B cell (primary cell): ENCODE measurements around the gene DNAH8. TPM values are rescaled to one million over a fixed set of nuclear protein-coding genes. Genes with fewer than 3 reads are reported as not detected.
"Not testable (repeated sequence)": the region's sequence is repeated elsewhere in the genome, so short reads cannot be mapped to it uniquely, and the experiment has no call there.

Experiments
- ATAC-seq: fragments of 200-7000 bp; cut with Tn5 transposase; one replicate; pipeline ENCODE4 v1.10.0; 2021; ENCODE audit warnings: low read depth, mild to moderate bottlenecking, moderate number of reproducible peaks, moderate library complexity
- CTCF ChIA-PET: fragments of 350-600 bp; sonication (Branson Sonifier 250); formaldehyde crosslinking; loops from one replicate; lab custom pipeline; 2021; ENCODE audit warnings: antibody characterized with exemption, inconsistent platforms; lab: Charles Lee
- POLR2A ChIA-PET: fragments of 350-600 bp; sonication (Branson Sonifier 250); formaldehyde crosslinking; loops from one replicate; lab custom pipeline; 2021; ENCODE audit warnings: antibody characterized with exemption; lab: Charles Lee
- DNase-seq: peaks from one replicate; pipeline ENCODE4 v3.0.0; 2013
- H2AFZ ChIP-seq: 2 replicates; pipeline ENCODE4 v1.6.1; 2012; ENCODE audit warnings: mild to moderate bottlenecking, low read depth, low read length; ENCODE audit not compliant: insufficient read depth, poor library complexity, severe bottlenecking
- H3K27ac ChIP-seq, 2 donors: 1 replicate in 1 of 2; 2 replicates in 1 of 2; pipeline ENCODE4 v1.5.1; 2012 to 2013; ENCODE audit warnings: low read length in 2 of 2, mild to moderate bottlenecking in 2 of 2, moderate library complexity in 1 of 2
- H3K27me3 ChIP-seq, 4 experiments: fragments of 200-600 bp in 1 of 4; sonication (generic) in 1 of 4; replicated peaks in 1 of 4; 1 replicate in 2 of 4; 2 replicates in 2 of 4; pipeline versions ENCODE4 v1.6.1 to v1.7.0; 2013 to 2016; ENCODE audit warnings: low read length in 3 of 4, mild to moderate bottlenecking in 2 of 4, mixed read lengths in 1 of 4, moderate library complexity in 1 of 4; ENCODE audit not compliant: insufficient read depth in 4 of 4, control insufficient read depth in 3 of 4; ENCODE audit errors: control extremely low read depth in 1 of 4
- H3K36me3 ChIP-seq, 2 experiments: replicated peaks in 1 of 2; 1 replicate in 1 of 2; 2 replicates in 1 of 2; pipeline versions ENCODE4 v1.6.1 to v1.7.1; 2013; ENCODE audit warnings: low read length in 1 of 2; ENCODE audit not compliant: insufficient read depth in 2 of 2, control insufficient read depth in 1 of 2; ENCODE audit errors: control extremely low read depth in 1 of 2, extremely low read depth in 1 of 2
- H3K4me1 ChIP-seq, 2 donors: fragments of 200-600 bp in 1 of 2; sonication (generic) in 1 of 2; 1 replicate in 1 of 2; 2 replicates in 1 of 2; pipeline versions ENCODE4 v1.5.1 to v1.6.1; 2013 to 2017; ENCODE audit warnings: low read length in 2 of 2; ENCODE audit not compliant: control insufficient read depth in 2 of 2, insufficient read depth in 2 of 2
- H3K4me2 ChIP-seq: replicated peaks from 2 replicates; pipeline ENCODE3; 2012; ENCODE audit warnings: mild to moderate bottlenecking, low read depth, low read length; ENCODE audit not compliant: poor library complexity, severe bottlenecking
- H3K4me3 ChIP-seq, 5 experiments: fragments of 200-600 bp in 1 of 5; sonication (generic) in 1 of 5; 1 replicate in 3 of 5; 2 replicates in 2 of 5; pipeline versions ENCODE4 v1.5.1 to v1.7.0; 2011 to 2016; ENCODE audit warnings: low read length in 4 of 5, mild to moderate bottlenecking in 4 of 5, low read depth in 2 of 5, control low read depth in 1 of 5, moderate library complexity in 1 of 5; ENCODE audit not compliant: insufficient read depth in 1 of 5; ENCODE audit errors: control extremely low read depth in 1 of 5, extremely low read depth in 1 of 5
- H3K79me2 ChIP-seq: fragments of 200-600 bp; sonication (generic); one replicate; pipeline ENCODE4 v1.6.0; 2016; ENCODE audit warnings: low read length; ENCODE audit not compliant: control insufficient read depth, insufficient read depth
- H3K9ac ChIP-seq: fragments of 200-600 bp; sonication (generic); 2 replicates; pipeline ENCODE4 v1.6.1; 2017; ENCODE audit warnings: mild to moderate bottlenecking, low read length, moderate library complexity
- H3K9me3 ChIP-seq, 3 donors: one replicate each; pipeline versions ENCODE4 v1.6.1 to v1.7.1; 2013; ENCODE audit warnings: low read length in 2 of 3; ENCODE audit not compliant: control insufficient read depth in 2 of 3, insufficient read depth in 1 of 3; ENCODE audit errors: control extremely low read depth in 1 of 3
- H4K20me1 ChIP-seq: 2 replicates; pipeline ENCODE4 v1.6.0; 2012; ENCODE audit warnings: mild to moderate bottlenecking, low read length; ENCODE audit not compliant: insufficient read depth, control insufficient read depth, poor library complexity, severe bottlenecking
- H3K27ac Mint-ChIP-seq: one replicate; pipeline ENCODE4 v1.8.0; 2021; ENCODE audit warnings: mixed read lengths
- H3K27me3 Mint-ChIP-seq: one replicate; pipeline ENCODE4 v1.8.0; 2021; ENCODE audit warnings: mixed read lengths
- H3K4me1 Mint-ChIP-seq: one replicate; pipeline ENCODE4 v1.8.0; 2021; ENCODE audit warnings: mixed read lengths
- H3K4me3 Mint-ChIP-seq: one replicate; pipeline ENCODE4 v1.8.0; 2021; ENCODE audit warnings: mixed read lengths
- H3K9me3 Mint-ChIP-seq: one replicate; pipeline ENCODE4 v1.8.0; 2022; ENCODE audit warnings: mixed read lengths; ENCODE audit not compliant: insufficient read depth
- CTCF ChIP-seq: fragments of 200-600 bp; IDR thresholded peaks from one replicate; pipeline ENCODE4 v1.8.0; 2022; ENCODE audit warnings: antibody characterized with exemption, mild to moderate bottlenecking
- EZH2 ChIP-seq: IDR thresholded peaks from 2 replicates; pipeline ENCODE4 v1.6.1; 2012; ENCODE audit warnings: borderline replicate concordance, low read depth, mild to moderate bottlenecking, moderate library complexity, low read length; ENCODE audit not compliant: insufficient read depth, poor library complexity, severe bottlenecking
- WGBS: methylation state at CpG from one replicate; pipeline ENCODE4 v1.1.5; 2013; ENCODE audit warnings: missing lambda C conversion rate; ENCODE audit not compliant: insufficient coverage; 5-methylcytosine and 5-hydroxymethylcytosine counted together
- intact Hi-C: fragments of 100-400 bp; cut with micrococcal nuclease; formaldehyde crosslinking; loops from one replicate; pipeline ENCODE4 v1.10.0; 2022
- polyA plus RNA-seq: library from polyadenylated mRNA; depleted of rRNA; stranded (reverse); fragments of >200 nt; gene quantifications from 2 replicates; pipeline ENCODE4 v1.2.3, GENCODE V29; 2012
- total RNA-seq, 2 donors: library from RNA; stranded (reverse); fragments of 120-200 nt in 1 of 2; gene quantifications; 1 replicate in 1 of 2; 2 replicates in 1 of 2; pipeline versions ENCODE4 v1.2.3 to v1.2.4, GENCODE V29; 2013 to 2022

The DNAH8 gene
- total and polyA plus RNA-seq, 2 donors (not counting 1 experiment from before 2014, with no cell fraction given), result 0.69 to 1.1 TPM

- Histone ChIP-seq H3K27me3 (no peaks in the 10 kb centered on the region), H2AFZ (no peak overlapping the region), H3K27ac (no peak overlapping the region), H3K4me3 (no peak overlapping the region), H3K4me2 (no peak overlapping the region), H3K4me1 (no peaks in the 10 kb centered on the region), H4K20me1 (no peaks in the 10 kb centered on the region), H3K79me2 (peaks cover 6% of the 10 kb centered on the region), H3K9me3 (peaks cover 1 to 16% (median 8%) of the 10 kb centered on the region in 3 donors), H3K36me3 (peaks cover 0 to 3% of the 10 kb centered on the region in 2 experiments), H3K9ac (no peak overlapping the region)
- no peak for ATAC-seq
- Mint-ChIP-seq H3K27ac (peak overlapping the region; percentile 11), H3K4me1 (peaks cover 35% of the 10 kb centered on the region), H3K27me3 (no peaks in the 10 kb centered on the region), H3K9me3 (peaks cover 13% of the 10 kb centered on the region), H3K4me3 (no peak overlapping the region)
- CTCF ChIA-PET, result no interaction called here
- DNase-seq, result no peak
- TF ChIP-seq CTCF (no peak), EZH2 (no peak)
- POLR2A ChIA-PET, result no interaction called here
- intact Hi-C loops, result no loop called here
These were observed 18.8 kb upstream of the DNAH8 start for GRCh38 chr6:38696345-38696744.

GRCh38 chr6:38697846-38698245 is 17.3 kb upstream of the DNAH8 start:
- Histone ChIP-seq H2AFZ (no peak overlapping the region), H3K27ac (no peak overlapping the region), H3K4me3 (no peak overlapping the region), H3K9ac (no peak overlapping the region), H3K9me3 (peaks cover 1 to 16% (median 8%) of the 10 kb centered on the region in 3 donors), H3K79me2 (peaks cover 6% of the 10 kb centered on the region), H3K4me1 (peaks cover 0 to 5% of the 10 kb centered on the region in 2 donors), H3K27me3 (no peaks in the 10 kb centered on the region), H3K4me2 (no peak overlapping the region), H4K20me1 (no peaks in the 10 kb centered on the region), H3K36me3 (peaks cover 0 to 3% of the 10 kb centered on the region in 2 experiments)
- CTCF ChIA-PET, result no interaction called here
- no peaks in the 10 kb centered on the region for H3K27me3 Mint-ChIP-seq
- ATAC-seq, result no peak
- TF ChIP-seq CTCF, result no peak
- TF ChIP-seq EZH2, result no peak
- intact Hi-C loops, result no loop called here
- H3K27ac Mint-ChIP-seq, result no peak overlapping the region
- peaks cover 33% of the 10 kb centered on the region for H3K4me1 Mint-ChIP-seq
- no CpG with 5 or more reads among the region's 3 CpGs for WGBS
- no peak overlapping the region for H3K4me3 Mint-ChIP-seq
- DNase-seq, result no peak
- POLR2A ChIA-PET, result interaction anchor here (0.6 kb wide), 1 partner anchor 718 kb away, joined by 3 read pairs; no protein-coding TSS in a partner anchor
- peaks cover 13% of the 10 kb centered on the region for H3K9me3 Mint-ChIP-seq

- H3K79me2 ChIP-seq, ATAC-seq, H3K4me3 ChIP-seq, H3K4me2 ChIP-seq, H3K4me3 Mint-ChIP-seq, H3K27ac ChIP-seq, H3K4me1 ChIP-seq, H3K9ac ChIP-seq, DNase-seq, POLR2A ChIA-PET, H3K27me3 ChIP-seq, H2AFZ ChIP-seq, H3K27ac Mint-ChIP-seq, H4K20me1 ChIP-seq, H3K27me3 Mint-ChIP-seq, H3K36me3 ChIP-seq, CTCF ChIA-PET: not testable (repeated sequence)
- no CpG with 5 or more reads among the region's 3 CpGs for WGBS
- H3K9me3 Mint-ChIP-seq, result peaks cover 13% of the 10 kb centered on the region
- peaks cover 35% of the 10 kb centered on the region for H3K4me1 Mint-ChIP-seq
- peaks cover 1 to 12% (median 8%) of the 10 kb centered on the region in 3 donors for H3K9me3 ChIP-seq
- intact Hi-C loops, result loop anchor here (5.0 kb wide), 2 partner anchors 413 to 1267 kb away; partner anchors contain the start of gene CMTR1
These were observed 15.4 kb upstream of the DNAH8 start for GRCh38 chr6:38699702-38700101.
